HFF-Myc (cell line): ENCODE results near the gene OR5A2.
"Not testable (repeated sequence)": the region's sequence is repeated elsewhere in the genome, so short reads cannot be mapped to it uniquely, and the experiment has no call there.

Source experiments
- DNase-seq: peaks from one replicate; pipeline ENCODE4 v3.0.0-alpha.2; 2011; ENCODE audit warnings: low read depth; ENCODE audit errors: extremely low read depth
- H3K4me3 ChIP-seq: replicated peaks from 2 replicates; pipeline ENCODE4 v1.5.1; 2011; ENCODE audit warnings: low read depth, mild to moderate bottlenecking, control low read depth, low read length
- CTCF ChIP-seq: IDR thresholded peaks from 2 replicates; pipeline ENCODE4 v1.5.1; 2012; ENCODE audit warnings: mild to moderate bottlenecking, low read depth, low read length, control low read depth; ENCODE audit errors: missing control alignments

OR5A2 gene

GRCh38 chr11:59448484-59448883 lies 22.3 kb upstream of the OR5A2 start:
- TF ChIP-seq CTCF = no peak
- no peak for DNase-seq
- no peak overlapping the region for H3K4me3 ChIP-seq

GRCh38 chr11:59445624-59446023 lies 19.4 kb upstream of the OR5A2 start:
- not testable (repeated sequence) for DNase-seq, H3K4me3 ChIP-seq

- no peak for DNase-seq
- no peak for TF ChIP-seq CTCF
- no peak overlapping the region for H3K4me3 ChIP-seq
Measured at GRCh38 chr11:59437770-59438169, 11.6 kb upstream of the OR5A2 start.

GRCh38 chr11:59436169-59436568 lies 10.0 kb upstream of the OR5A2 start, which contains the start of gene OR5A1:
Gene OR5A1 (plus strand): TSS chr11:59436469. CDS start chr11:59443169, 6,700 bp downstream.
- DNase-seq = no peak
- no peak within 1 kb of the TSS for H3K4me3 ChIP-seq
- no peak for TF ChIP-seq CTCF

GRCh38 chr11:59429924-59430516 lies 3.8 kb upstream of the OR5A2 start:
- DNase-seq = peak; percentile 29
- TF ChIP-seq CTCF = peak; percentile 72
- H3K4me3 ChIP-seq = no peak overlapping the region

- no peak overlapping the region for H3K4me3 ChIP-seq
- TF ChIP-seq CTCF = no peak
- DNase-seq = no peak
Measured at GRCh38 chr11:59427068-59427382, 812 bp upstream of the OR5A2 start.

GRCh38 chr11:59425131-59425530 lies 1.1 kb downstream of the OR5A2 start:
- TF ChIP-seq CTCF = no peak
- DNase-seq = no peak
- H3K4me3 ChIP-seq = no peak overlapping the region
